Measurements from ENCODE around the gene RBM11. TPM values are rescaled to one million over a fixed set of nuclear protein-coding genes. Genes with fewer than 3 reads are reported as not detected.

RBM11 gene
- total RNA-seq, 4 donors from 2014 or later: 10.3 to 14.8 (median 14.0) TPM

DNA sequence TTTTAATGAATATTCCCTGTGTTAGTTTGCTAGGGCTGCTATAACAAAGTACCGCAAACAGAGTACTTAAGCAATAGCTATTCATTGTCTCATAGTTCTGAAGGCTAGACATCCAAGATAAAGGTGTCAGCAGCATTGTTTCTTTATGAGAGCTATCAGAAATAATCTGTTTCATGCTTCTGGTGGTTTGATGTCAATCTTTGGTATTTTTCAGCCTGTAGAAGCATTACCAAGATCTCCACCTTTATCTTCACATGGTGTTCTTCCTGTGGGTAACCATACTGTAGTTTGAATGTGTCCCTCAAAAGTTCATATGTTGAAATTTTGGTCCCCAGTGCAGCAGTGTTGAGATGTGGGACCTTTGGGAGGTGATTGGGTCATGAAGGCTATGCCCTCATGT lies 7.4 kb downstream of the RBM11 start:
- H3K4me3 ChIP-seq (replicated peaks in 1 of 3): no peak overlapping the region
- TF ChIP-seq POLR2A (IDR thresholded peaks at IDR 0.05): no peak
- TF ChIP-seq, protein P1, sequence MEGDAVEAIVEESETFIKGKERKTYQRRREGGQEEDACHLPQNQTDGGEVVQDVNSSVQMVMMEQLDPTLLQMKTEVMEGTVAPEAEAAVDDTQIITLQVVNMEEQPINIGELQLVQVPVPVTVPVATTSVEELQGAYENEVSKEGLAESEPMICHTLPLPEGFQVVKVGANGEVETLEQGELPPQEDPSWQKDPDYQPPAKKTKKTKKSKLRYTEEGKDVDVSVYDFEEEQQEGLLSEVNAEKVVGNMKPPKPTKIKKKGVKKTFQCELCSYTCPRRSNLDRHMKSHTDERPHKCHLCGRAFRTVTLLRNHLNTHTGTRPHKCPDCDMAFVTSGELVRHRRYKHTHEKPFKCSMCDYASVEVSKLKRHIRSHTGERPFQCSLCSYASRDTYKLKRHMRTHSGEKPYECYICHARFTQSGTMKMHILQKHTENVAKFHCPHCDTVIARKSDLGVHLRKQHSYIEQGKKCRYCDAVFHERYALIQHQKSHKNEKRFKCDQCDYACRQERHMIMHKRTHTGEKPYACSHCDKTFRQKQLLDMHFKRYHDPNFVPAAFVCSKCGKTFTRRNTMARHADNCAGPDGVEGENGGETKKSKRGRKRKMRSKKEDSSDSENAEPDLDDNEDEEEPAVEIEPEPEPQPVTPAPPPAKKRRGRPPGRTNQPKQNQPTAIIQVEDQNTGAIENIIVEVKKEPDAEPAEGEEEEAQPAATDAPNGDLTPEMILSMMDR (IDR thresholded peaks at IDR 0.05): no peak
- no peak overlapping the region for H3K27ac ChIP-seq
- H3K4me1 ChIP-seq: no peaks in the 10 kb centered on the region
- DNase-seq: no peak
- intact Hi-C loops (cut with DNase I): no loop called here
- H3K36me3 ChIP-seq: no peaks in the 10 kb centered on the region
- 94 to 100% methylated on average over 1 of the region's 1 CpG for WGBS, 2 donors
- H3K27me3 ChIP-seq: no peaks in the 10 kb centered on the region
- H3K9me3 ChIP-seq: no peaks in the 10 kb centered on the region

DNA sequence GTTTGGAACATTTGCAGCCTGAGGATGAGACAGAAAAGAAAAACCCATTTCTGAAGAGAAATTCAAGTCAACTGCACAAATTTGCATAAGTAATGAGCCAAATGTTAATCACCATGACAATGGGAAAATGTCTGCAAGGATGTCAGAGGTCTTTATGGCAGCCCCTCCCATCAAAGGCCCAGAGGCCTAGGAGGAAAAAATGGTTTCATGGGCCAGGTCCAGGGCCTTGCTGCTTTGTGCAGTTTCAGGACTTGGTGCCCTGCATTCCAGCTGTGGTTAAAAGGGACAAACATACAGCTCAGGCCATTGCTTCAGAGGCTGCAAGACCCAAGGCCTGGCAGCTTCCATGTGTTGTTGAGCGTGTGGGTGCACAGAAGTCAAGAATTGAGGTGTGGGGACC lies 13.4 kb downstream of the RBM11 start:
- WGBS, 2 donors: 64 to 90% methylated on average over 1 of the region's 1 CpG

DNA sequence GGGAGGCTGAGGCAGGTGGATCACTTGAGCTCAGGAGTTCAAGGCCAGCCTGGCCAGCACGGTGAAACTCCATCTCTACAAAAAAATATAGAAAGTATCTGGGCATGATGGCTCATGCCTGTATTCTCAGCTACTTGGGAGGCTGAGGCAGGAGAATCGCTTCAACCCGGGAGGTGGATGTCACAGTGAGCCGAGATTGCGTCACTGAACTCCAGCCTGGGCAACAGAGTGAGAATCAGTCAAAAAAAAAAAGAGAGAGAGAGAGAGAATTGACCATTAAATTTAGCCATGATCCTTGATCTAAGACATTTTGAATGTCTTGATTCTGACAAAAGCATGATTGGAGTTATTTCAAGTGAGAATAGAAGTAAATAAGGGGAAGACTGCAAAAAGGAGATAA lies 19.1 kb downstream of the RBM11 start:
- Histone ChIP-seq H3K9me3 (no peaks in the 10 kb centered on the region), H3K4me1 (no peaks in the 10 kb centered on the region), H3K4me3 (replicated peaks in 1 of 3) (no peak overlapping the region), H3K27ac (no peak overlapping the region), H3K27me3 (no peaks in the 10 kb centered on the region), H3K36me3 (no peaks in the 10 kb centered on the region)
- 79 to 86% methylated on average over 5 of the region's 5 CpGs for WGBS, 2 donors
- intact Hi-C loops (cut with DNase I): no loop called here
- no peak for DNase-seq
- TF ChIP-seq, protein P1 (IDR thresholded peaks at IDR 0.05): no peak
- no peak for TF ChIP-seq POLR2A (IDR thresholded peaks at IDR 0.05)

More for the DNA sequence above, 13.4 kb downstream of the RBM11 start:
- no peaks in the 10 kb centered on the region for H3K27me3 ChIP-seq
- DNase-seq: no peak
- intact Hi-C loops (cut with DNase I): no loop called here
- no peak overlapping the region for H3K4me3 ChIP-seq (replicated peaks in 1 of 3)
- H3K36me3 ChIP-seq: no peaks in the 10 kb centered on the region
- TF ChIP-seq, protein P1 (IDR thresholded peaks at IDR 0.05): no peak
- TF ChIP-seq POLR2A (IDR thresholded peaks at IDR 0.05): no peak
- H3K4me1 ChIP-seq: no peaks in the 10 kb centered on the region
- H3K9me3 ChIP-seq: no peaks in the 10 kb centered on the region
- H3K27ac ChIP-seq: no peak overlapping the region

DNA sequence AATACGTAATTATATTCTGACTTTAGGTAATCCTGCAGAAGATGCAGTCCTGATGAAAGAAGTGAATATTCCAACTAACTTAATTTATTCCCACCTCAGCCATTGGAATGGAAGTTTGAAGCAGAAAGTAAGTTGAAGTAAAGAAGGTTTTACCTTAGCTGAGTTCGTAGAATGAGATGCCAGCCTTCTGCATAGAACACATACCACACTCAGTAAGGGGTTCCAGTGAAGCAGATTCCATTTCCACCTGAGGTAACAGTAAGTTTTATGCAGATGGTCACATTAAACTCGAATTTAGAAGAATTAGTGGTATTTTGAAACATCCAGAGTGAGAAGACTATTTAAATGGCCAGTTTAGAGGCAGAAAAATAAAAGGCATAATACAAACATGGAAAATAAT lies 20.2 kb downstream of the RBM11 start:
- H3K27me3 ChIP-seq: no peaks in the 10 kb centered on the region
- DNase-seq: no peak
- WGBS, 2 donors: 56 to 63% methylated on average over 3 of the region's 3 CpGs
- H3K4me1 ChIP-seq: no peaks in the 10 kb centered on the region
- TF ChIP-seq POLR2A (IDR thresholded peaks at IDR 0.05): no peak
- TF ChIP-seq, protein P1 (IDR thresholded peaks at IDR 0.05): no peak
- H3K4me3 ChIP-seq (replicated peaks in 1 of 3): no peak overlapping the region
- H3K9me3 ChIP-seq: no peaks in the 10 kb centered on the region
- intact Hi-C loops (cut with DNase I): no loop called here
- H3K27ac ChIP-seq: no peak overlapping the region
- H3K36me3 ChIP-seq: no peaks in the 10 kb centered on the region

DNA sequence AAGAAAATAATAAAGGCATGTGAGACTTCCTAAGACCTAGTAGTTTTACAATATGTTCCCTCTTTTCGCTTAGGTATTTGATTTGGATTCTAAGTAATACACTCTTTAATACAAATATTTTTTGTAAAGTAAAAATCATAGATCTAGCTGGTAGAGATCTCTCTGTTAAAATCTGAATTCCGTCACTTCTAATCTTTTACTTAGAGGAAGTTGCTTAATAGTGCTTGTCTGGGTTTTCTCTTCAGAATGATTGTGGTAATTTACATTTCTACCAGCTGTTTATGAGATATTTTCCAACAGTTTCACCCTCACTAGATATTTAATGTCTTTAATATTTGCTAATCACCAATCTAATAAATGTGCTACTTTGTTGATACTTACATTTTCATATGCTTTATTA lies 23.3 kb downstream of the RBM11 start:
- TF ChIP-seq, protein P1 (IDR thresholded peaks at IDR 0.05): no peak
- TF ChIP-seq POLR2A (IDR thresholded peaks at IDR 0.05): no peak
- Histone ChIP-seq H3K4me3 (replicated peaks in 1 of 3) (no peak overlapping the region), H3K36me3 (no peaks in the 10 kb centered on the region), H3K9me3 (no peaks in the 10 kb centered on the region), H3K27me3 (no peaks in the 10 kb centered on the region), H3K27ac (no peak overlapping the region), H3K4me1 (no peaks in the 10 kb centered on the region)
- DNase-seq: no peak
- intact Hi-C loops (cut with DNase I): no loop called here
- WGBS, 2 donors: 92 to 95% methylated on average over 2 of the region's 2 CpGs

Measured in thyroid gland (tissue), 4 donors.